Endothelial cell of hepatic sinusoid (primary cell): ENCODE data around the gene ATP6V0D1.

Experiments
- in situ Hi-C: cut with HindIII; loops from 2 replicates; pipeline ENCODE4 v1.10.0; 2017; ENCODE audit warnings: low sequenced_read_pairs

Gene ATP6V0D1

GRCh38 chr16:67412294-67412693, 68.7 kb downstream of the ATP6V0D1 start:
- in situ Hi-C loops: no loop called here

- in situ Hi-C loops: no loop called here
Measured at GRCh38 chr16:67411339-67411738, 69.6 kb downstream of the ATP6V0D1 start.

GRCh38 chr16:67409631-67410030, 71.3 kb downstream of the ATP6V0D1 start:
- in situ Hi-C loops: loop anchor here (5.0 kb wide), 2 partner anchors 38 to 102 kb away; no protein-coding TSS in a partner anchor

- in situ Hi-C loops: loop anchor here (5.0 kb wide), 2 partner anchors 39 to 101 kb away; no protein-coding TSS in a partner anchor
Measured at GRCh38 chr16:67407788-67408452, 73.0 kb downstream of the ATP6V0D1 start.

GRCh38 chr16:67407176-67407787, 73.7 kb downstream of the ATP6V0D1 start:
- in situ Hi-C loops: loop anchor here (5.0 kb wide), 2 partner anchors 40 to 100 kb away; no protein-coding TSS in a partner anchor

GRCh38 chr16:67406111-67406971, 74.6 kb downstream of the ATP6V0D1 start:
- in situ Hi-C loops: loop anchor here (5.0 kb wide), 2 partner anchors 41 to 99 kb away; no protein-coding TSS in a partner anchor

- in situ Hi-C loops: loop anchor here (5.0 kb wide), 2 partner anchors 42 to 98 kb away; no protein-coding TSS in a partner anchor
Measured at GRCh38 chr16:67405336-67405735, 75.6 kb downstream of the ATP6V0D1 start.

GRCh38 chr16:67404740-67405226, 76.2 kb downstream of the ATP6V0D1 start:
- in situ Hi-C loops: loop anchor here (5.0 kb wide), 2 partner anchors 43 to 97 kb away; no protein-coding TSS in a partner anchor

- in situ Hi-C loops: no loop called here
Measured at GRCh38 chr16:67403976-67404555, 76.9 kb downstream of the ATP6V0D1 start.

GRCh38 chr16:67400901-67401300, 80.1 kb downstream of the ATP6V0D1 start:
- in situ Hi-C loops: no loop called here

- in situ Hi-C loops: no loop called here
Measured at GRCh38 chr16:67399749-67400704, 80.9 kb downstream of the ATP6V0D1 start.

- in situ Hi-C loops: no loop called here
Measured at GRCh38 chr16:67399218-67399733, 81.7 kb downstream of the ATP6V0D1 start.

- in situ Hi-C loops: no loop called here
Measured at GRCh38 chr16:67398546-67399217, 82.3 kb downstream of the ATP6V0D1 start.

GRCh38 chr16:67397812-67398545, 83.0 kb downstream of the ATP6V0D1 start:
- in situ Hi-C loops: no loop called here

GRCh38 chr16:67397036-67397801, 83.7 kb downstream of the ATP6V0D1 start:
- in situ Hi-C loops: no loop called here

GRCh38 chr16:67396159-67397035, 84.6 kb downstream of the ATP6V0D1 start:
- in situ Hi-C loops: no loop called here
